ENCODE measurements around the gene TSTD1.
"Not testable (repeated sequence)": the region's sequence is repeated elsewhere in the genome, so short reads cannot be mapped to it uniquely, and the experiment has no call there.

The TSTD1 gene

DNA sequence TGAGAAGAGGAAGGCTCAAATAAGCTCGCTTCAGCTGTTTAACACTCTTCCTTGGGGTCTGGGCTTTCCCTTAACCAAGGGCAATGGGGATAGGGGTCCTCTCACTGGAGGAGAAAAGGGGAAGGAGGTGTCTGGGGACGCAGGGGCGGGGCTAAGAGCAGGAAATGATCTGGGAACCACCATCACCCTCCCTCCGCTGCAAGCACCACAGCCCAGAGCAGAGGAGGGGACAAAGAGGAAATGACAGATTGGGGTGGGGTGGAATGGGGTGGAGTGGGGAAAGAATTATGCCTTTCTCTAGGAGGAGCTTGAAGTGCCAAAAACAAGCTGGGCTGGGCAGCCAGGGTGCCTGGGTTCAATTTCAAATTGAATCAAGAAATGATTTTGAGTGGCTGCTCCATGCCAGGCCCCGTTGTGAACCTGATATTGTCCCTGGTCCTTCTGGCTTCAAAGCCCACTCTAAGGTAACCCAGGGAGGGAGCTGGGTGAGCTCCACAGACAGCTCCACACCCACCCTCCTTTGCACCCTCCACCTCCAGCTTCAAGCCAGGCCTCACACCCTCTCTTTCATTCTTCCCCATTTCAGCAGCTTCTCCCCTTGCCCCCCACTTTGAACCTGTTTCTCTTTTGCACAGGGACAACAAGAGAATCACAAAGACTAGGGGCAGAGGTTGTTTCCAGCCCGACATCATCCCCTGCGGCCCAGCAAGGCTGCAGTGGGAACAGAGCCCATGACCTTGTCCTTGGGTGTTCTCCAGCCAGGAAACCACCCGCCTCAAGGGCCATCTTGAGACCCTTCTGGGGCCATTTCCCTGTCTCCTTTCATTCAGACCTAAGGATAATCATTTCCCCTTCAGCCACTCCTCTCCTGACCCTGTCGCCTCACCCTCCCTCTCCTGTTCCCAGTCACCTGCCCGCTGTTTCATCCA lies 29.8 kb upstream of the TSTD1 start:
- DNase-seq: peak; percentile 59

DNA sequence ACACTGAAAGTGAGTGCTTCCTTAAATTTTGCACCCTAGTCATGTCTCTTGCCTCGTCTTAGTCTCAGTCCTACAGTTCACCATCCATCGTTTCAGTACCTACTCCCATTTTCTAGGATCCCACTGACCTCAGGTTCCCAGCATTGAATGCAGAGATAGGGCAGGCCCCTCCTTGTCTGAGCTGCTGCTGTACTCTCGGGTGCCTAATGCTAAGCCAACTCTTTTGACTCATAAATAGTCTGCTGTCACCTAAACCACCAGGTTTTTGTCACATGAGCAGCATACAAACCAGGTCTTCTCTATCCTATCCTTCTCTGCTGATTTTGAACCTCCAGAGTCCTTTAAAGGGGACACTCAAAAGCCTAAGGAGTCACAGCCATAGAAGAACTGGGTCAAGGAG lies 27.9 kb upstream of the TSTD1 start:
- DNase-seq: no peak

DNA sequence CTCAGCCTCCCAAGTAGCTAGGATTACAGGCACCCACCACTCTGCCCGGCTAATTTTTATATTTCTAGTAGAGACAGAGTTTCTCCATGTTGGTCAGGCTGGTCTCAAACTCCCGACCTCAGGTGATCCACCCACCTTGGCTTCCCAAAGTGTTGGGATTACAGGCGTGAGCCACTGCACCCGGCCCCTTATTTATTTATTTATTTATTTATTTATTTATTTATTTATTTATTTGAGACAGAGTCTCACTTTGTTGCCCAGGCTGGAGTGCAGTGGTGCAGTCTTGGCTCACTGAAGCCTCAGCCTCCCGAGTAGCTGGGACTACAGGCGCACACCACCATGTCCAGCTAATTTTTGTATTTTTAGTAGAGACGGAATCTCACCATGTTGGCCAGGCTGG lies 26.9 kb upstream of the TSTD1 start:
- DNase-seq: not testable (repeated sequence)

DNA sequence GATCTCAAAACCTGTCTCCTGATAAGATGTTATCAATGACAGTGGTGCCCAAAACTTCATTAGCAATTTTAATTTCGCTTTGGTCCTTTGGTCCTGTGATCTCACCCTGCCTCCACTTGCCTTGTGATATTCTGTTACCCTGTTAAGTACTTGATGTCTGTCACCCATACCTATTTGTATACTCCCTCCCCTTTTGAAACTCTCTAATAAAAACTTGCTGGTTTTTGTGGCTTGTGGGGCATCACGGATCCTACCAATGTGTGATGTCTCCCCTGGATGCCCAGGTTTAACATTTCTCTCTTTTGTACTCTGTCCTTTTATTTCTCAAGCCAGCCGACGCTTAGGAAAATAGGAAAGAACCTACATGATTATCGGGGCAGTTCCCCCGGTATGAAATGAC lies 25.2 kb upstream of the TSTD1 start:
- DNase-seq: not testable (repeated sequence)

DNA sequence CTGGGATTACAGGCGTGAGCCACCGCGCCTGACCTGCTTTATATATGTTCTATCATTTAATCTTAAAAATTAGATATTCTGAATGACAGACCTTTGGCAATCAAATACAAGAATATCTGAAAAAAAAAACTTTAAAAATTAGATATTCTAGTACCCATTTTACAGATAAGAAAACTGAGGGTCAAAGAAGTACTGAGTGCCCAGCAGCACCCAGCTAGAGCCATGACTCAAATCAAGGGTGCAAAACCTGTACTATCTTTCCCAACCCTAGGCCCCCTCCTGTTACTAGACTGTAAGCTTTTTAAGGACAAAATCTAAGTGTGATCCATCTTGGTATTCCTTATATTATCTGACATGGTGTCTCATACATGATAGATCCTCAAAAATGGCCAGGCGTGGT lies 22.7 kb upstream of the TSTD1 start:
- no peak for DNase-seq

DNA sequence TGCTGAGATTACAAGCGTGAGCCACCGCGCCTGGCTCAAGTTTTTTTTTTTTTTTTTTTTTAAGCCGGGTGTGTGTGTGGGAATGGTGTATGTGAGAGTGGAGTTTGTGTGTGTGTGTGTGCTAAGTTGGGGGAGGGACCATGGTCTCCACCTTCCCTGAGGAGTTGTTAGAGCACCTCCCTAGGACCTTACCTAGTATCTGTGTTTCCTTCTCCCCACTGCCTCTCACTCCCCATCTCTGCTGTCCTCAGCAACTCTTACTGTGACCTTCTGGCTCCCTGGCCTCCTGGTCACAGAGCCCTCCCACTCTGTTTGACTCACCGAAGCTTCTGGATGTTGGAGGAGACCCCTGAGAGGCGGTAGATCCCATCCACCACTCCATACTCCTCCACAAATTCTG lies 20.5 kb upstream of the TSTD1 start:
- DNase-seq: no peak

DNA sequence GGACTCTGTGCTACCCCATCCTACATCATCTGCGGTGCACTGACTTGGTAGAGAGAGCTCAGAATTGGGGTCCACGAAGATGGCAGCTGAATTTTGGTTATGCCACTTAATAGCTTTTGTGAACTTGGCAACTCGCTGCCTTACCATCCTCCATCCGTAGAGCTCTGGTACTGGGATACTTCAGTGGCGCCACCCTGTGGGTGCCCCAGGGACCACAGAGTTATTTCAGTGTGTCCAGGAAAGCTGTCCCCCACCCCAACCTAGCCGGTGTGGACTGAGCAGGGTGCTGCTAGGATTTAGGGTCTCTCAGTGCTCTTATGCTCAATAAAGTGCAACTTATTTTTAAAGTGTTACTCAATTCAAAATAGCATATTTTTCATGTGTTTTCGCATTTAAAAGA lies 16.0 kb upstream of the TSTD1 start:
- no peak for DNase-seq

DNA sequence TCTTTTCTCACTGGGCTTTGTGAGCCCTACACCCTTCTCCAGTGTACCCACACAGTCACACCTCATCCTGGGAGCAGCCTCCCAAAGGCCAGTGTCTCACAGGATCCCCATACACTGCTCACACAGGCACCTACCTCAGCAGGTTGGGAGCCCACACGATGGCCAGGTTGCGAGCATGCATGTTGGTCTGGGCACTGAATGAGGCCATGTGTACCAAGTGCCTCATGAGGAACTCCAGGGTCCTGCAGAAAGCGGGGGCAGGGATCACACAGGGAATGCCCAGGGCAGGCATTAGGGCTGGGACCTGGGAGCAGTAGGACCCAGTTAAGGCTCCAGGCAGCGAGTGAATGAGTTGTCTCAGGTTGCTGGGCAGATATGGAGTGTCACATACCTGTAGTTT lies 15.5 kb upstream of the TSTD1 start:
- no peak for DNase-seq

DNA sequence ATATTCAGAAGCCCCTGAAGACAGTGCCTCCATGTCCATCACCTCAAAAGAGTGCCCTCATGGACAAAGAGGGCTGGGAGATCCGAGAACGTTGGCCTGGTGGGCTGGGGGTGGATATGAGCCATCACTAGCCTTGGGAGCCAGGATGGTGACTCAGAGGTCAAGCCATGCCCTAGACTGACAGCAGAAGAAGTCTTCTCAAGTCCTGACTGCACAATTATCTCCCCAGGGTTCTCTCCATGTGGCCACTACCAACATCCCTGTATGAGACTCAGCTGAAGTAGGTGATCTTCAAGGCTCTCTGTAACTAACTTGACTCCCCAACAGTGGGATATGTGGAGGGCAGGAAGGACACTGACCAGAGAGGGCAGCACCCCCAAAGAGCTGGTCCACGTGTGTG lies 14.1 kb upstream of the TSTD1 start:
- DNase-seq: no peak

DNA sequence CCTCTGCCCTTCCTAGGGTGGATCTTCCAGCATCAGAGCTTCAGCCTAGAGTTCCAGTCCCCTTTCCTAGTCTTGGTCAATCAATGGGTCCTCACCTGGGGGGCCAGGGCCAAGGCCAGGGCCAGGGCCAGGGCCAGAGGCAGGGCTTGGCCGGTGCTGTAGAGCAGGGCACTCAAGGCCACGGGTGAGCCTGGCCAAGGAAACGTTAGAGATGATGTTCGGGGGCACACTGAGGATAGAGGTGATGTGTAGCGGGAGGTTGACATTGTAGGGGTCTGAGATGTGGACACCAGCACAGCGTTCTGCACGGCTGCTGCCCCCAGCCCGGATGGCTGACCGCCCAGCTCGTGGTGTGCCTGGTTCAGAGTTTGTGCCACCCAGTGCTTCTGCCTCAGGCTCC lies 12.5 kb upstream of the TSTD1 start:
- DNase-seq: no peak

DNA sequence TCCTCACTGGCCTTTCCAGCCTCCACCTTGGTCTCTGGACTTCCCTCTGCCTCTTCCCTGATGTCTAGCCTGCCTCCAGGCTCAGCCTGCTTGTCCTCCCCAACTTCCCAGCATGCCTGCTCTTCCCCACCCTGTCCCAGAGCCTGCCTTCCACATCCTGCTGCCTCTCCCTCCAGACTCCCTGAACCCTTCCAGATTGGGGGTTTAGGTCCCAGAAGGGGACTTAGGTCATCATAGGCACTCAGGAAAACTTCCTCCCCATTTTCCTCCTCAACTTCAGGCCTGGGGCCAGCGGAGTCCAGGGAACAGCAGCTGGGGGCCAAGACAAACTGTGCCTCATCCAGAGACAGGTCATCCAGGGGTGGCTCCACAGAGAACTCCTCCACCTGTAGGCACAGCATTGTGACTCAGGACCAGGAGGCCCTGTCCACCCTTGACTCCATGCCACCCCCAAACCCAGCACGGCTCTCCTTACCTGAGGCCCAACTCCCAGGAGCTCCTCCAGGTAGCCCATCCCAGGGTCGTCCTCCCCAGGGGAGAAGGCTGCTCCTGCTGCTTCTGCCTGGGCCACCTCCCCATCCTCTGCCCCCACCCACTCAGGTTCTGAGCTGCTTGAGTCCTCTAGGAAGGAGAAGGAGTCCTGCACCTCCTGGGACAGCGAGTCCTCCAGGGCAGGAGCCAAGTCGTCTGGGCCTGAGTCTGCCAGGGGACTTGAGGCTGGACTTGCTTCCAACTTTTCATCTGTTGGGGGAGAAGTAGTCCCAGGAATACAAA lies 10.4 kb upstream of the TSTD1 start:
- no peak for DNase-seq

DNA sequence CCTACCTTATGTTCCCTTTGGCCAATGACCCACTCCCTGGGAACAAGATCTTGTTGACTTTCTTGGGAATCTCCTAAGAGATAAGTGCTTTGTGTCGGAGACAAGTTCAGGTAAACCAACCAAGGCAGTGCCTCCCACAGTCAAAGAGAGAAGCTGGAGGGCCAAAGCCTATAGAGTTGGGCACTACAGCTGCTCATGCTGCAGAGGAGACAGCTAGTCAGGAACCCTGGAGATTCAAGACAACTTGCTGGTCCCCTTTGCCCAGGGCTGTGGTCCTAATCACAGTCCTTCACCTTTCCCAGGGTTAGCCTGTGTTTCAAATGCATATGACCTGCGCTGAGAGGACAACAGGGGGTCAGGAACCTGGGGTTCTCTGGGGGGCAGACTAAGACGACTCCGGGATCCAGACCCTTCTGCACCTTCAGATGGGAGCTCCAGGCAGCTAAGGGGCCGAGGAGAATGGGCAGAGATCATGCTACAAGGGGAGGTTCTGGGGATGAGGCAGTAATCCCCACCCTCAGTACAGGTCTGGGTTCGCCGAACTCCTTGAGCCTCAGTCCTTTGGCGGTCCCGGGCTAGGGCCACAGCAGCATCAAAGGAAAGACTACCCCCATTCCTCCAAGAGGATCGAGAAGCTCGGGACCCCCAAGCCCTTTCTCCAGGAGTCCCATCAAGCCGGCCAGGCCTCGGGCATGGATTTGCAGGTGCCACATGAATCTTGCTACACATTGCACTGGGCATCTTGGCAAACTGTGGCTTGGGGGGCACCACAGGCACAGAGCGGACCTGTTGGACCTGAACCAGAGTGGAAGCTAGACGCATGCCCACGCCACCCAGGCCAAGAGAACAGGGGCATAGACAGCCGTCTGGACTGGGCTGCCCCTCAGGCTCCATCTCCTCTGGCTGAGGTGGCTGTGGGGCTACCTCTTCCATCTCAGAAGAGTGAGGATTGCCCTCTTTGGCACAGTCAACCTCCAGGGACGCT lies 9.0 kb upstream of the TSTD1 start:
- no peak for DNase-seq

DNA sequence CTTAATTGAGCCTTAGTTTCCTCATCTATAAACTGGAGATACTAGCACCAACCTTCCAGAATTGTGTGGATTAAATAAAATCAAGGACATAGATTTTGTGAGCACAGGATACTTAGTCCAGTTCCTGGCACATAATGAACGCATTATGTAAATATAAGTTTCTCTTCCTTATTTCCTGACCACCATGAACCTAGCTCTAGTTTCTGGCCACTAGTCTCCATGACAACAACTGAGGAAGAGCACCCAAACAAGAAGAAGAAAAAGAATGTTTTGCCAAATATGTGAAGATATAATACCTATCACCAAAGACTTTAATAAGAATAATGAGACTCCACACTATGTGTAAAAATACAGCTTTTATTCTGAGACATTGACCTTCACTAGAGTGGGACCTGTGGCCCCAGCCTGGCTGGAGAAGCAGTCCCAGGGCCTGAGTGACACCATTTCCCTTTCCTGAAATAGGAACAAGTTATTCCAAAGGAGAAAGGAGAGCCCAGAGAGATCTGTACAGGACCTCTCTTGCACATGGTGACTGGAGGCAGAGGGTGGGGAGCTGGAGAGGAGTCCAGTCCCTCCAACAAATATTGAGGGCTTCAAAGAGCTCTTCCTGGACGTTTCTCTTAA lies 8.0 kb upstream of the TSTD1 start:
- no peak for DNase-seq

DNA sequence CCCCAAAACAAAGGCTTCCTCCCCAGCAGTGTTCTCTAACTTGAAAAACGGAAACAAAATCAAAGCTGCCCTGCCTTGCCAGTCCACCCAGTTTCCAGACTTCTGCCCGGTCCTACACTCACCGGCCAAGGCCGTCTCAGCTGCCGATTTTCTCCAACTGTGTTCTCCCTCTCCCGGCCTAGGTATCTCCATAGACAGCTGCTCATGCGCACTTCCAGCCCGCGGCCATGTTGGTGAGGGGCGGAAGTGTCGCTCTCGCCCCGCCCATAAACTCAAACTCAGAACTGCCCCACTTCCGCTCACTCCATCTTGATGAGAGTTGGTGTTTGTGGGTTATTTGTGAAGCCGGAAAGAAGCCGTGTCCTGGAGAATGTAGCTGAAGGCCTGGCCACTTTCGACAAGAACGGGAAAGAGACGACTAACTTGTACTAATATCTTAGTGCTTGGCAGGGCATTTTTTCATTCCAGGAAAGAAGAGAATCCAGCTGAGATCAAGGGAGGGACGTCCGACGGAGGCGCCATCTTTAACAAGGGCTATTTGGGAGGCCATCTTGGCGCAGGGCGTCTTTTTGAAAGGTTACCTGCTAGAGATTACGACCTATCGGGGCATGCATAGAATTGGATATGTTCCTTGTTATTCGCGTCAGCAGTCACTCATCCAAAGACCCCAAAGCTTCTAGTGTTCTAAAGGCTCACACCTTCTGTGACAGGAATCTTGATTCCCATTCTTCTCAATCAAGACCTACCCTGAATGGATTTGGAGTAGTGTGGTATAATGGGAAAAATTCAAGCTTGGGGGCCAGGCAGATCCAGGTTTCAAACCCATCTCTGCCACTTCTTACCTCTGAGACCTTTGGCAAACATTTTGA lies 7.2 kb upstream of the TSTD1 start, which contains the start of gene USF1:
Gene USF1 (minus strand): TSS at position 242 of the 869 bp plus-strand sequence. CDS start 2,702 bp downstream, outside the sequence.
- peak; percentile 90 for DNase-seq

DNA sequence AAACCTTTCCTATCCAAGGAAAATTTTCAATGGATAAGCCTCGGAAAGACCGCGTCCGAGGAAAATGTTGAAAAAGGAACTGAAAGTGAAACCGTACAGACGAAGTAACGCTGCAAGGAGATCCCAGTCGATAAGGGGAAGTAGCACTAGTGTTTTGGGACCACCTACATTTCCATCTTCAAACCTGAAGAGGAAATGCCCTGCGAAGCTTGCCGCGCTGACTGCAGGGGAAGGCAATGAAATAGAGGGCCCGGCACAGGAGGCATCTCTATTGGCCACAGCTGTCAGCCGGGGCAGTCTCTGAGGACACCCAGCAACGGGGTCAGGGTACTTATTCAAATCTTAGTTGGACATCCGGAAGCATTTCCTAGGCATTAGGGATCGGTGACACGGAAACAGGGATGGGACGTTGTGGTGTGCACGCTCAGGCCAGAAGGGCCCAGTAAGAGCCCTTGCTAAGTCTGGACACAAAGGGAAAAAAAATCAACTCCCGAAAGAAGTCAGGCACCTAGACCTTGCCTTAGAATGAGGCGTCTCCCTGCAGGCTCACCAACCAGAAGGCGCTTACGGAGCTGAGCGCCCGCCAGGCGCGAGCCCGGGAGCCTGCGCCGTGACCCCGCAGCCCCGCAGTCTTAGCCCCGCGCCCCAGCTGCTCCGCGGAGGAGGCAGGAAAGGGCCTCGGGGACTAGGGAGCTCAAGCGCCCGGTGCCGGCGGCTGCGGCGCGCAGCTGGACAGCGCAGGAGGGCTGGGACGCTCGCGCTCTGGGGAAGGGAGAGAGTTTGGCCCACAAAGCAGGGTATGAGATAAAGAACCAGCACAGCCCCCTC lies 6.4 kb upstream of the TSTD1 start:
- DNase-seq: no peak

DNA sequence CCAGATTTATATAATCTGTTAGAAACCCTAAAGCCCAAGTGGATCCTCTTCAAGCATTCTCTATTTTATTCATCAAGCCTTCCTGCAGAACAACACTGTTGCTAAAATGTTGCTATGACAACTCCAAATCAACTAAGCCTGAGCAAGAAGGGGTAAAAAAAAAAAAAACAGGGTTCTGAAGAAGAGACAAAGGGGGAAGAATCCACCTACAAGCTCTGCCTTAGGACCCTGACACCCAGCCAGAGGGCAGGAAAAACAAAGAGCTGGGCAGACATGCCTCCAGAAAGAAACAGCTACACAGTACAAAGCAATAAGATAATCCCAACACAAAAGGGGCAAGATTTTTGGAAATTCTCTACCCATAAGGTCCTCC lies 5.8 kb upstream of the TSTD1 start:
- no peak for DNase-seq

DNA sequence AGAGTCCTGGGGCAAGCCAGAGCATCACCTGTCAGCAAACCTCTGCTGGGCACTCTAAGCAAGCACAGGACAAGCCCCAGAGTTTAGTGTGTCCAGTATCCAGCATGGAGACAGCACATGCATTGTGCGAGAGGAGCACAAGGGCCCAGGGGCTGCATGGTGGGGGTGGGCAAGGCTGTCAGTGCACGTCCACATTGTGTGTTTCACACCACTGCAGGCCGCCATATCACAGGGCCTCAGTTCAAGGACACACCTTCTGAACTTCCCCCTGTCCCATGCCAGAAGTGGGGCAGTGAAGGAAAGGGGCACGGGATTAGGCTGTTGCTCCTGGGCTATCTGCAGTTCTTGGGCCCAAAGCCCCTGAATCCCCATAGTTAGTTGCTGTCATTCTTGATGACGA lies 782 bp upstream of the TSTD1 start:
- DNase-seq: no peak

DNA sequence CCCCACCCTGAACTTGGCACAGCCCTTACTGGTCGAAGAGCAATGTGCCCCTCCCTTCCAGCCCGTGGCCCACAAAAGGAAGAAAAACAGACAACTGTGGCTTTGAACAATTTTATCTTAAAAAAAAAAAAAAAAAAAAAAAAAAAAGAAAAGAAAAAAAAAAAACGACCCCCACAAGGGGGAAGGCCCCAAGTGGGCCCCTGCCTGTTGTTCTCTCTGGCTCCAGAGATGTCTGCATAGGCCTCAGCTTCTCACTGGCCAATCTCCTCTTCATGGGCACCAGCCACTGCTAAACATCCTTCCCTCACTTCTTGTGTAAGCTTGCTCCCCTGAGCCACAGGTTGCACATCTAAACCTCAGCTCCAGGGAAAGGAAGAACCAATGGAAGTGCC lies 386 bp upstream of the TSTD1 start:
- DNase-seq: no peak

DNA sequence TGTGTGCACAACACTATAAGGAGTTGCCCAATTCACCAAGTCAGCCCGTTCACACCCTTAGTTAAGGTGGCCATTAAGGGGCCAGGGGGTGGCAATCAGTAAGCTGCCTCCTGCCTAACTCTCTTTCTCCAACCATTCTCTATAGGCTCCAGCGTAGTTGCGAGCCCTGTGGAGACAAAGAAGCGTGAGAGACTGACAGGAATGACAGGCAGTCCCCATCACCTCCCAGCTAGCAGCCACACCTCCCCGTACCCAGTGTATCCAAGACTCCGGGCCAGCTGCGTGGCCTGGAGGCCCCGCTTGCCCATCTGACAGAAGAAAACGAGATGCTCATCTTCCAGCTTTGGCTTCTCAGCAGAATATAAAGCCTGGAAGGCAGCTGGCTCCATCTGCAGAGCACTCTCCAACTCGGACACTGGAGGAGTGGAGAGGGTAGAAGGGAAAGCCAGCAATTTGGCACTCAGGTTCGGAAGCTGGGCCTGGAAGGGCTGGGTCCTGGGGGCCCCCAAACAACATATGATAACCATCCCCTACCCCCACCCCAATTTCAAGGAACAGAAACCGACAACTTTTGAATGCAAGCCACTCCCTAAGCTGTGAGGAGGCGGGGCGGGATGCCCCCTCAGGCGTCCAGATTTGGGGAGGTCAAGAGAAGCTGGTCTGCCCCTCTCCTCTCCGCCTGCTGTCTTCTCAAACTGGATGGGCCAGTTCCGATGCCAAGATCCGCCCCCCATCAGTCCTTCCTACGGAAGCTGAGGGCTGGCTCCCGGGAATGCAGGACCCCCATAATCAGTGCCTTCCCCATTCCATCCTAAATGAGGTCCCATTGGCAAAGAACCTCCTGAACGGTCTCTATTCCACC lies 872 bp downstream of the TSTD1 start:
- no peak for DNase-seq

Data from activated T-cell treated with anti-CD3 and anti-CD28 coated beads for 4 hours (primary cell).